HepG2 (cell line): ENCODE results near the gene CD300A. TPM values are rescaled to one million over a fixed set of nuclear protein-coding genes. Genes with fewer than 3 reads are reported as not detected.

Experiments
- ADNP ChIP-seq: sonication (generic); formaldehyde crosslinking; IDR thresholded peaks from 2 replicates; pipeline ENCODE4 v1.4.0; 2020; ENCODE audit warnings: missing genetic modification reagents
- GTF2F1 ChIP-seq: fragments of 150-350 bp; IDR thresholded peaks from 2 replicates; pipeline ENCODE4 v1.6.1; 2014; ENCODE audit warnings: low read length
- HNRNPUL1 ChIP-seq: fragments of 200-400 bp; formaldehyde crosslinking; IDR thresholded peaks from 2 replicates; pipeline ENCODE4 v1.6.1; 2017; ENCODE audit warnings: low read depth, mild to moderate bottlenecking, low read length, moderate library complexity
- KAT8 ChIP-seq: IDR thresholded peaks from 2 replicates; pipeline ENCODE4 v1.6.1; 2016; ENCODE audit warnings: missing genetic modification reagents, missing compliant biosample characterization
- KLF9 ChIP-seq: IDR thresholded peaks from 2 replicates; pipeline ENCODE4 v1.6.1; 2016; ENCODE audit warnings: low read depth
- MTF2 ChIP-seq: sonication (generic); formaldehyde crosslinking; IDR thresholded peaks from 2 replicates; pipeline ENCODE4 v1.5.0; 2020; ENCODE audit warnings: missing genetic modification reagents, borderline replicate concordance
- NFKB2 ChIP-seq: sonication (generic); formaldehyde crosslinking; IDR thresholded peaks from 2 replicates; pipeline ENCODE4 v1.4.0; 2020; ENCODE audit warnings: missing genetic modification reagents, borderline replicate concordance
- NR2F1 ChIP-seq, 2 experiments: fragments of 450-650 bp in 1 of 2; formaldehyde crosslinking in 1 of 2; IDR thresholded peaks; 2 replicates each; pipeline versions ENCODE4 v1.5.0 to v1.6.1; 2016 to 2020; ENCODE audit warnings: mild to moderate bottlenecking in 1 of 2, missing compliant biosample characterization in 1 of 2, missing genetic modification reagents in 1 of 2, moderate library complexity in 1 of 2
- POLR2AphosphoS5 ChIP-seq: IDR thresholded peaks from 2 replicates; pipeline ENCODE4 v1.6.1; 2012; ENCODE audit warnings: low read depth, low read length
- PRDM10 ChIP-seq: sonication (generic); formaldehyde crosslinking; IDR thresholded peaks from 2 replicates; pipeline ENCODE4 v1.4.0; 2020; ENCODE audit warnings: low read depth, missing genetic modification reagents
- RFX1 ChIP-seq: fragments of 450-650 bp; IDR thresholded peaks from 2 replicates; pipeline ENCODE4 v1.6.1; 2017
- SATB2 ChIP-seq: sonication (generic); formaldehyde crosslinking; IDR thresholded peaks from 2 replicates; pipeline ENCODE4 v1.5.0; 2020; ENCODE audit warnings: missing genetic modification reagents
- U2AF2 ChIP-seq: fragments of 200-400 bp; formaldehyde crosslinking; IDR thresholded peaks from 2 replicates; pipeline ENCODE4 v1.6.1; 2017; ENCODE audit warnings: low read depth, mild to moderate bottlenecking, low read length
- ZNF143 ChIP-seq: sonication (generic); formaldehyde crosslinking; IDR thresholded peaks from 2 replicates; pipeline ENCODE4 v1.4.0; 2020; ENCODE audit warnings: missing genetic modification reagents
- ZNF224 ChIP-seq: sonication (generic); formaldehyde crosslinking; IDR thresholded peaks from 2 replicates; pipeline ENCODE4 v1.5.0; 2020; ENCODE audit warnings: mild to moderate bottlenecking, missing genetic modification reagents
- ZNF275 ChIP-seq: sonication (generic); formaldehyde crosslinking; IDR thresholded peaks from 2 replicates; pipeline ENCODE4 v1.8.0; 2022; ENCODE audit warnings: missing genetic modification reagents, mild to moderate bottlenecking, inconsistent platforms, borderline replicate concordance
- ZNF33B ChIP-seq: sonication (generic); formaldehyde crosslinking; IDR thresholded peaks from 2 replicates; pipeline ENCODE4 v1.5.1; 2020; ENCODE audit warnings: mild to moderate bottlenecking, missing genetic modification reagents
- polyA plus RNA-seq, 8 experiments: library from polyadenylated mRNA; depleted of rRNA in 3 of 8; stranded (reverse) in 7 of 8; unstranded in 1 of 8; fragments of >200 nt; fragmentation: Illumina TruSeq in 4 of 8; extraction: Trizol in 4 of 8; gene quantifications; 2 replicates each; pipeline versions ENCODE4 v1.2.1 to v1.2.3, GENCODE V29; 2011 to 2016; ENCODE audit warnings: low read depth in 4 of 8, missing spikeins in 1 of 8, mixed read lengths in 1 of 8; ENCODE audit not compliant: insufficient read depth in 1 of 8
- total RNA-seq, 5 experiments: library from RNA; depleted of rRNA; stranded (reverse); fragments of >200 nt; fragmentation: Illumina TruSeq; extraction: Trizol; gene quantifications; 2 replicates each; pipeline ENCODE4 v1.2.3, GENCODE V29; 2016; ENCODE audit warnings: low read depth in 1 of 5
- TF ChIP-seq, protein P1 (sequence below): IDR thresholded peaks from 2 replicates; pipeline ENCODE4 v1.4.0; 2020; ENCODE audit warnings: mild to moderate bottlenecking, missing genetic modification reagents
- TF ChIP-seq, protein P2 (sequence below): sonication (generic); formaldehyde crosslinking; conservative IDR thresholded peaks from 2 replicates; pipeline ENCODE4 v1.8.0; 2022; ENCODE audit warnings: mild to moderate bottlenecking, moderate library complexity, missing genetic modification reagents

The CD300A gene
- total and polyA plus RNA-seq, 2 of the 13 experiments (the other 11 are each of a cell fraction or from before 2014, with no cell fraction given) = not detected

DNA sequence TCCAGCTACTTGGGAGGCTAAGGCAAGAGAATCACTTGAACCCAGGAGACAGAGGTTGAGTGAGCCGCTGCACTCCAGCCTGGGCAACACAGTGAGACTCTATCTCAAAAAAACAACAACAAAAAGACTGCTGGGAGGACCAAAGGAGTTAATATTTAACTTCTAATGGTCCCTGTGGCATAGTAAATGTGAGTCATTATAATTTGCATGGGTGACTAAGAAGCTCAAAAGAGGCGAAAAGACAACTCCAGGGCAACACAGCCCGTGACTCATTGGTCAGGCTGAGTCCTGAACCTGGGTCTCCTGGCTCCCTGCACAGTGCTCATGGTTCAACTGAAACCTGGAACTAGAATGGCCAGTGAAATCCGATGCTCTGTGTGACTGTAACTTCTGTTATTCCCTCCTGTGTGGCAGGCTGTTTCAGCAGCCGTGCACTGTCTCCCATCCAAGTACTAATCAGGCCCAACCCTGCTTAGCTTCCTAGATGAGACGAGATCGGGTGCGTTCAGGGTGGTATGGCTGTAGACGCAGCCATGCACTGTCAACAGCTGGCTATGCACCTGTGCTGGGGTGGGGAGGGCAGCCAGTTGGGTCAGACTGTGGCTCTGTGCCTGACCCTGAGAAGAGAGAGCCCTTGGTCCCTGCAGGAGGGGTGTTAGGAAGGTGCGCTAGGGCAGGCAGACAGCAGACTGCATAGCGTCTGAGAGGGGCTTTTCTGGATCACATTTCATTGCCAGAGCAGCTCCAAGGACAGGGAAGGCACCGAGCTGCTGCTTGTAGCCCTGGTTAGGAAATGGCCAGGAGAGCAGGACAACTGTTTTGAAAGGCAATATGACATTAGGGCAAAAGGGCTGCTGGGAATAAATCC lies 49.0 kb upstream of the CD300A start (continued):
- TF ChIP-seq, protein P1, sequence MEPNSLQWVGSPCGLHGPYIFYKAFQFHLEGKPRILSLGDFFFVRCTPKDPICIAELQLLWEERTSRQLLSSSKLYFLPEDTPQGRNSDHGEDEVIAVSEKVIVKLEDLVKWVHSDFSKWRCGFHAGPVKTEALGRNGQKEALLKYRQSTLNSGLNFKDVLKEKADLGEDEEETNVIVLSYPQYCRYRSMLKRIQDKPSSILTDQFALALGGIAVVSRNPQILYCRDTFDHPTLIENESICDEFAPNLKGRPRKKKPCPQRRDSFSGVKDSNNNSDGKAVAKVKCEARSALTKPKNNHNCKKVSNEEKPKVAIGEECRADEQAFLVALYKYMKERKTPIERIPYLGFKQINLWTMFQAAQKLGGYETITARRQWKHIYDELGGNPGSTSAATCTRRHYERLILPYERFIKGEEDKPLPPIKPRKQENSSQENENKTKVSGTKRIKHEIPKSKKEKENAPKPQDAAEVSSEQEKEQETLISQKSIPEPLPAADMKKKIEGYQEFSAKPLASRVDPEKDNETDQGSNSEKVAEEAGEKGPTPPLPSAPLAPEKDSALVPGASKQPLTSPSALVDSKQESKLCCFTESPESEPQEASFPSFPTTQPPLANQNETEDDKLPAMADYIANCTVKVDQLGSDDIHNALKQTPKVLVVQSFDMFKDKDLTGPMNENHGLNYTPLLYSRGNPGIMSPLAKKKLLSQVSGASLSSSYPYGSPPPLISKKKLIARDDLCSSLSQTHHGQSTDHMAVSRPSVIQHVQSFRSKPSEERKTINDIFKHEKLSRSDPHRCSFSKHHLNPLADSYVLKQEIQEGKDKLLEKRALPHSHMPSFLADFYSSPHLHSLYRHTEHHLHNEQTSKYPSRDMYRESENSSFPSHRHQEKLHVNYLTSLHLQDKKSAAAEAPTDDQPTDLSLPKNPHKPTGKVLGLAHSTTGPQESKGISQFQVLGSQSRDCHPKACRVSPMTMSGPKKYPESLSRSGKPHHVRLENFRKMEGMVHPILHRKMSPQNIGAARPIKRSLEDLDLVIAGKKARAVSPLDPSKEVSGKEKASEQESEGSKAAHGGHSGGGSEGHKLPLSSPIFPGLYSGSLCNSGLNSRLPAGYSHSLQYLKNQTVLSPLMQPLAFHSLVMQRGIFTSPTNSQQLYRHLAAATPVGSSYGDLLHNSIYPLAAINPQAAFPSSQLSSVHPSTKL = peak; percentile 19; the same call in 1 of the 2 replicates
- TF ChIP-seq PRDM10 (CRISPR knock-in tag) = peak; percentile 48; the same call in 1 of the 2 replicates
- TF ChIP-seq POLR2AphosphoS5 = no peak; the same call in 1 of the 2 replicates
- TF ChIP-seq RFX1 = no peak
- TF ChIP-seq ADNP (CRISPR knock-in tag) = peak; percentile 92
- TF ChIP-seq HNRNPUL1 = no peak
- no peak for TF ChIP-seq GTF2F1
- TF ChIP-seq ZNF224 = no peak
- no peak; the same call in 1 of the 2 replicates for TF ChIP-seq NFKB2 (CRISPR knock-in tag)
- TF ChIP-seq ZNF275 (CRISPR knock-in tag) = no peak
- no peak for TF ChIP-seq U2AF2
- no peak for TF ChIP-seq ZNF33B
- TF ChIP-seq KAT8 = no peak; the same call in 1 of the 2 replicates
- TF ChIP-seq, protein P2, sequence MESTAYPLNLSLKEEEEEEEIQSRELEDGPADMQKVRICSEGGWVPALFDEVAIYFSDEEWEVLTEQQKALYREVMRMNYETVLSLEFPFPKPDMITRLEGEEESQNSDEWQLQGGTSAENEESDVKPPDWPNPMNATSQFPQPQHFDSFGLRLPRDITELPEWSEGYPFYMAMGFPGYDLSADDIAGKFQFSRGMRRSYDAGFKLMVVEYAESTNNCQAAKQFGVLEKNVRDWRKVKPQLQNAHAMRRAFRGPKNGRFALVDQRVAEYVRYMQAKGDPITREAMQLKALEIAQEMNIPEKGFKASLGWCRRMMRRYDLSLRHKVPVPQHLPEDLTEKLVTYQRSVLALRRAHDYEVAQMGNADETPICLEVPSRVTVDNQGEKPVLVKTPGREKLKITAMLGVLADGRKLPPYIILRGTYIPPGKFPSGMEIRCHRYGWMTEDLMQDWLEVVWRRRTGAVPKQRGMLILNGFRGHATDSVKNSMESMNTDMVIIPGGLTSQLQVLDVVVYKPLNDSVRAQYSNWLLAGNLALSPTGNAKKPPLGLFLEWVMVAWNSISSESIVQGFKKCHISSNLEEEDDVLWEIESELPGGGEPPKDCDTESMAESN (CRISPR knock-in tag) = no peak
- TF ChIP-seq ZNF143 (CRISPR knock-in tag) = no peak
- TF ChIP-seq KLF9 (CRISPR knock-in tag) = peak; percentile 15; the same call in 1 of the 2 replicates
- no peak for TF ChIP-seq SATB2 (CRISPR knock-in tag)
- no peak for TF ChIP-seq NR2F1 (CRISPR knock-in tag; IDR thresholded peaks at IDR 0.05)
- TF ChIP-seq MTF2 = no peak
